Thoracic aorta (tissue), 2 donors: ENCODE measurements around the gene SNUPN. TPM values are rescaled to one million over a fixed set of nuclear protein-coding genes. Genes with fewer than 3 reads are reported as not detected.
A peak's percentile ranks its signal among the peaks of the same experiment; 100 is the strongest.

Source experiments
- ATAC-seq: fragments of 150-250 bp; one replicate; pipeline ENCODE4 v1.8.0; 2017; ENCODE audit warnings: low read depth; ENCODE audit not compliant: insufficient number of reproducible peaks, low FRiP score
- DNase-seq: peaks from one replicate; pipeline ENCODE4 v3.0.0-alpha.2; 2020; ENCODE audit warnings: low spot score
- H3K27ac ChIP-seq, 2 donors: fragments of 200-600 bp; sonication (generic); 1 replicate in 1 of 2; 2 replicates in 1 of 2; pipeline ENCODE4 v1.5.1; 2016; ENCODE audit warnings: mild to moderate bottlenecking in 2 of 2, moderate library complexity in 2 of 2
- H3K27me3 ChIP-seq: fragments of 200-600 bp; sonication (generic); replicated peaks from 2 replicates; pipeline ENCODE4 v1.6.0; 2016; ENCODE audit warnings: mild to moderate bottlenecking; ENCODE audit not compliant: insufficient read depth
- H3K36me3 ChIP-seq: fragments of 200-600 bp; sonication (generic); one replicate; pipeline ENCODE4 v1.5.1; 2016
- H3K4me1 ChIP-seq, 2 donors: fragments of 200-600 bp; sonication (generic); 1 replicate in 1 of 2; 2 replicates in 1 of 2; pipeline versions ENCODE4 v1.5.1 to v1.6.0; 2016; ENCODE audit warnings: low read depth in 2 of 2, mild to moderate bottlenecking in 1 of 2; ENCODE audit not compliant: control insufficient read depth in 1 of 2
- H3K4me3 ChIP-seq: fragments of 200-600 bp; sonication (generic); 2 replicates; pipeline ENCODE4 v1.5.1; 2016; ENCODE audit warnings: mild to moderate bottlenecking
- H3K9me3 ChIP-seq: fragments of 200-600 bp; sonication (generic); 2 replicates; pipeline ENCODE4 v1.5.1; 2016
- total RNA-seq, 2 donors: library from RNA; depleted of rRNA; stranded (reverse); fragments of >200 nt; gene quantifications; one replicate each; pipeline versions ENCODE4 v1.1.0 to v1.2.3, GENCODE V29; 2016
- TF ChIP-seq, protein P1 (sequence below): fragments of 200-600 bp; sonication (generic); IDR thresholded peaks from one replicate; pipeline ENCODE4 v1.5.1; 2019; ENCODE audit warnings: antibody characterized with exemption

SNUPN gene
- total RNA-seq, 2 donors from 2014 or later, result 5.8 to 16.9 TPM

DNA sequence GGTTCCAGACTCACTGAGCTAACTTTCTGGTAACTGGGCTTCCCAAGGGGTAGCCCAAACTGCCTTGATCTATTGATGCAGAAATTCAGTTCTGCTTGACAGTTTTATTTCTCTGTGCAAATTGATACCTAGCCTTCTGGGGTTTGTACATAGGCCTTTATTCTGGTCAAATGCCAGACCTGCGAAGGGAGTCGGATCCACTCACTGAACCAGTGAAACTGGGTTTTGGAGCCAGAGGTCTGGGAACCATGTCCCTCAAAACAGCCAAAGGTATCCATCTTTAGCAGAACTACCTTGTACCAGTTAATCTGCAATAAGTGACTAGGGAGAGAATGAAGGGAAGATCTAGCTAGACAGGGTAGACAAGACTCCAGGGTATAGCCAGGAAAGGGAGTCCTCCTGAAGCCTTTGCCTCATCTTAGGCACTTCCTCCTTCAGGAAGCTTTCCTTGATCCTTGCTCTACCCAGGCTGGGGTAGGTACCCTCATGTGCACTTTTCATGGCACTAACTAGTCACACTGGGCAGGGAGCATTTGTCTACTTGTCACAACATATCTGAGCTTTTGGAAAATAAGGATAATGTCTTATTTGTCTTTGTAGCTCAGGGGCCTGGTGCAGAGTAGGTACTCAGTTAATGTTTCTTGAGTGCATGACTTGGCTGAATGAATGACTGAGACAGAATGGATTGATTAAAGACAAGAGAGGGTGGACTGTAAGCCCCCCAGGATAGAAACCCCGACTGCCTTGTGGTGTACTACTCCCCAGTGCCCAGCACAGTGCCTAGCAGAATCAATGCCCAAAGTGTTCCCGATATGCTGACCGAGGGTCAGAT lies 20.8 kb upstream of the SNUPN start:
- TF ChIP-seq, protein P1, sequence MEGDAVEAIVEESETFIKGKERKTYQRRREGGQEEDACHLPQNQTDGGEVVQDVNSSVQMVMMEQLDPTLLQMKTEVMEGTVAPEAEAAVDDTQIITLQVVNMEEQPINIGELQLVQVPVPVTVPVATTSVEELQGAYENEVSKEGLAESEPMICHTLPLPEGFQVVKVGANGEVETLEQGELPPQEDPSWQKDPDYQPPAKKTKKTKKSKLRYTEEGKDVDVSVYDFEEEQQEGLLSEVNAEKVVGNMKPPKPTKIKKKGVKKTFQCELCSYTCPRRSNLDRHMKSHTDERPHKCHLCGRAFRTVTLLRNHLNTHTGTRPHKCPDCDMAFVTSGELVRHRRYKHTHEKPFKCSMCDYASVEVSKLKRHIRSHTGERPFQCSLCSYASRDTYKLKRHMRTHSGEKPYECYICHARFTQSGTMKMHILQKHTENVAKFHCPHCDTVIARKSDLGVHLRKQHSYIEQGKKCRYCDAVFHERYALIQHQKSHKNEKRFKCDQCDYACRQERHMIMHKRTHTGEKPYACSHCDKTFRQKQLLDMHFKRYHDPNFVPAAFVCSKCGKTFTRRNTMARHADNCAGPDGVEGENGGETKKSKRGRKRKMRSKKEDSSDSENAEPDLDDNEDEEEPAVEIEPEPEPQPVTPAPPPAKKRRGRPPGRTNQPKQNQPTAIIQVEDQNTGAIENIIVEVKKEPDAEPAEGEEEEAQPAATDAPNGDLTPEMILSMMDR, result no peak
- DNase-seq (no peak), ATAC-seq (no peak)
- peak overlapping the region; percentile 92 to 98 for H3K27ac ChIP-seq
- H3K9me3 ChIP-seq, result no peaks in the 10 kb centered on the region
- peak overlapping the region; percentile 79 for H3K4me3 ChIP-seq
- no peaks in the 10 kb centered on the region for H3K27me3 ChIP-seq
- H3K36me3 ChIP-seq, result no peaks in the 10 kb centered on the region
- H3K4me1 ChIP-seq, result peaks cover 7 to 41% of the 10 kb centered on the region in 2 donors

DNA sequence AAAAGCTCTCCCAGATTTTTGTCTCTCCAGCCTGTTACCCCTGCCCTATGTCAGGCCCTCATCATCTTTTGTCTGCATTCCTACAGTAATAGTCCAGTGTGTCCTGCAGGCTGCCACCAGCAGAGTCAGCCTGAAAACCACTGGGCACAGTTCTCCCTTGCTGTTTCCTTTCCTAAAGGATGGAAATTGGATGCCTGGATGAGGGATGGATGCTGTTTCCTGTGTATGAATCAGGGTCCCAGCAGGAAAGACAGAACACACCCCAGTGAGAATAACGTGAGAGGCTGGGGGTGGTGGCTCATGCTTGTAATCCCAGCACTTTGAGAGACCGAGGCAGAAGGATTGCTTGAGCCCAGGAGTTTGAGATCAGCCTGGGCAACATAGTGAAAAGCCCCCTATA lies 18.9 kb upstream of the SNUPN start:
- H3K36me3 ChIP-seq, result no peaks in the 10 kb centered on the region
- no peaks in the 10 kb centered on the region for H3K27me3 ChIP-seq
- TF ChIP-seq, protein P1, result no peak
- no peak overlapping the region for H3K4me3 ChIP-seq
- H3K4me1 ChIP-seq, result peaks cover 4 to 28% of the 10 kb centered on the region in 2 donors
- DNase-seq (no peak), ATAC-seq (no peak)
- H3K9me3 ChIP-seq, result no peaks in the 10 kb centered on the region
- H3K27ac ChIP-seq, result peak overlapping the region in 1 of 2 donors; percentile 26

DNA sequence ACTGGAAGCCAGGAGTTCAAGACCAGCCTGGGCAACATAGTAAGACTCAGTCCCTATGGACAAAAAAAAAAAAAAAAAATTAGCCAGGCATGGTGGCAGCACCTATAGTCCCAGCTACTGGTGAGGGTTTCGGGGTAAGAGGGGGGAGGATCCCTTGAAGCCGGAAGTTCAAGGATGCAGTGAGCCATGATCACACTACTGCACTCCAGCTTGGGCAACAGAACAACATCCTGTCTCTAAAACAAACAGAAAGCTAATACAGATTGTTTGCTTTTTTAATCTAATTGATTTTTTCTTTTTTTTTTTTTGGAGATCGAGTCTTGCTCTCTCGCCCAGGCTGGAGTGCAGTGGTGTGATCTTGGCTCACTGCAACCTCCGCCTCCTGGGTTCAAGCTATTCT lies 16.1 kb upstream of the SNUPN start:
- H3K36me3 ChIP-seq, result no peaks in the 10 kb centered on the region
- H3K27me3 ChIP-seq, result no peaks in the 10 kb centered on the region
- no peaks in the 10 kb centered on the region for H3K9me3 ChIP-seq
- no peak overlapping the region for H3K27ac ChIP-seq
- H3K4me3 ChIP-seq, result no peak overlapping the region
- DNase-seq (no peak), ATAC-seq (no peak)
- peaks cover 21 to 43% of the 10 kb centered on the region in 2 donors for H3K4me1 ChIP-seq
- TF ChIP-seq, protein P1, result no peak

DNA sequence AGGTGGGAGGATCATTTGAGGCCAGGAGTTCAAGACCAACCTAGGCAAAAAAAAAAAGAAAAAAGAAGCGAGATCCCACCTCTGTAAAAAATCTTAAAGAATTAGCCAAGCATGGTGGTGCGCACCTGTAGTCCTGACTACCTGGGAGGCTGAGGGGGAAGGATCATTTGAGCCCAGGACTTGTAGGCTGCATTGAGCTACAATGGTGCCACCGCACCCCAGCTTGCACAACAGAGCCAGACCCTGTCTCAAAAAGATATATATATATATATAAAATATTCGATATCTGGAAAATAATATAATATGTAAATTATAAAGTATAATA lies 15.6 kb upstream of the SNUPN start:
- Histone ChIP-seq H3K36me3 (no peaks in the 10 kb centered on the region), H3K4me3 (no peak overlapping the region), H3K27ac (peak overlapping the region in 1 of 2 donors; percentile 94), H3K9me3 (no peaks in the 10 kb centered on the region), H3K27me3 (no peaks in the 10 kb centered on the region), H3K4me1 (peaks cover 20 to 43% of the 10 kb centered on the region in 2 donors)
- TF ChIP-seq, protein P1, result no peak
- ATAC-seq (no peak), DNase-seq (no peak)

DNA sequence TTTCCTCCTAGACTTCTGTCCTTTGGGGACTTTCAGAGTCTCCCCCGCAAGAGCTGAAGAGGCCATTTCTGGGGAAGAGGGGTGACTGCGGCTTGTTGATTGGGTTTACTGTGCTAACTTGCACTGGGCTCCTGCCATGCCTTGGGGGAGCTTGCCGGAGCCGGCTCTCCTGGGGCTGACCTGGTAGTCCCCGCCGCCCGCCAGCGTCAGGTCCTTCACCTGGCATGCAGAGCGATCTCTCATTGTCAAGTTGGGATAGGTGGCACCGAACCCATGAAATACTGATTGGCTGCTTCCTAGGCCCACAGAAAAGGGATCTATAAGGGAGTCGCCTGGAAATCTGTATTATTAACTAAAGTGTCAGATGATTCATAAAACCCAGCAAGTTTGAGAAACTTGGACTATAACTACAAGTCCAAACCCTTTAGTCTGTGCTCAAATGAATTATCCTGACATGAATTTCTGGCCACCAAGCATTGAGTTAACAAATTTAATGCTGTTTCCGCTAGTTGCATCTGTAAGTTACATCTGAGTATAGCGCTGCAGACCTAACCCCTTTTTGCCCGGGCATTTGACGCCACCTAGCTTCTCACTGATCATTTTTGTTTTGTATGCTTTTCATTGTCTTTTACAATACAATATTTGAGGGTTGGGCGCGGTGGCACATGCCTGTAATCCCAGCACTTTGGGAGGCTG lies 15.1 kb upstream of the SNUPN start:
- H3K27me3 ChIP-seq, result no peaks in the 10 kb centered on the region
- ATAC-seq (peak; percentile 2), DNase-seq (no peak)
- H3K4me3 ChIP-seq, result peak overlapping the region; percentile 93
- H3K4me1 ChIP-seq, result peaks cover 17 to 42% of the 10 kb centered on the region in 2 donors
- TF ChIP-seq, protein P1, result no peak
- no peaks in the 10 kb centered on the region for H3K36me3 ChIP-seq
- no peaks in the 10 kb centered on the region for H3K9me3 ChIP-seq
- H3K27ac ChIP-seq, result peak overlapping the region; percentile 94 to 95
